ENCODE data around the gene LHFPL6. TPM values are rescaled to one million over a fixed set of nuclear protein-coding genes. Genes with fewer than 3 reads are reported as not detected.

Gene LHFPL6
- total and polyA plus RNA-seq, 8 donors: 1.8 to 13.4 (median 7.1) TPM

GRCh38 chr13:39406688-39407087, 196.3 kb downstream of the LHFPL6 start:
- whole genome bisulfite sequencing, 2 donors: 59 to 84% methylated on average over 1 of the region's 1 CpG
- no peak for ATAC-seq
- intact Hi-C loops (cut with DNase I): no loop called here

GRCh38 chr13:39405596-39406205, 197.3 kb downstream of the LHFPL6 start:
- H3K36me3 ChIP-seq: no peaks in the 10 kb centered on the region
- H3K27me3 ChIP-seq: no peaks in the 10 kb centered on the region
- WGBS, 2 donors: 62 to 65% methylated on average over 7 of the region's 7 CpGs

More at GRCh38 chr13:39406688-39407087, 196.3 kb downstream of the LHFPL6 start:
- Histone ChIP-seq H3K27ac (no peak overlapping the region), H3K36me3 (no peaks in the 10 kb centered on the region), H3K9me3 (no peaks in the 10 kb centered on the region), H3K4me3 (no peak overlapping the region), H3K27me3 (no peaks in the 10 kb centered on the region), H3K4me1 (no peaks in the 10 kb centered on the region)
- no peak for TF ChIP-seq CTCF (IDR thresholded peaks at IDR 0.05)
- DNase-seq (no peak), FAIRE-seq (no peak)

GRCh38 chr13:39405107-39405506, 197.9 kb downstream of the LHFPL6 start:
- DNase-seq: no peak
- no peak for ATAC-seq
- WGBS, 2 donors: 91 to 98% methylated on average over 2 of the region's 2 CpGs
- no peak for FAIRE-seq
- no peaks in the 10 kb centered on the region for H3K27me3 ChIP-seq
- H3K4me3 ChIP-seq: no peak overlapping the region
- H3K36me3 ChIP-seq: no peaks in the 10 kb centered on the region
- intact Hi-C loops (cut with DNase I): no loop called here
- H3K9me3 ChIP-seq: no peaks in the 10 kb centered on the region
- TF ChIP-seq CTCF (IDR thresholded peaks at IDR 0.05): no peak
- no peak overlapping the region for H3K27ac ChIP-seq
- H3K4me1 ChIP-seq: no peaks in the 10 kb centered on the region

More at GRCh38 chr13:39405596-39406205, 197.3 kb downstream of the LHFPL6 start:
- FAIRE-seq (no peak), ATAC-seq (no peak), DNase-seq (no peak)
- Histone ChIP-seq H3K27ac (no peak overlapping the region), H3K4me1 (no peaks in the 10 kb centered on the region), H3K9me3 (no peaks in the 10 kb centered on the region), H3K4me3 (no peak overlapping the region)
- intact Hi-C loops (cut with DNase I): no loop called here
- no peak for TF ChIP-seq CTCF (IDR thresholded peaks at IDR 0.05)

GRCh38 chr13:39403106-39403505, 199.9 kb downstream of the LHFPL6 start:
- no peaks in the 10 kb centered on the region for H3K4me1 ChIP-seq
- no peak for DNase-seq
- no peaks in the 10 kb centered on the region for H3K9me3 ChIP-seq
- no peak overlapping the region for H3K4me3 ChIP-seq
- H3K27ac ChIP-seq: no peak overlapping the region
- ATAC-seq: no peak
- intact Hi-C loops (cut with DNase I): no loop called here
- no peak for TF ChIP-seq CTCF (IDR thresholded peaks at IDR 0.05)
- H3K36me3 ChIP-seq: no peaks in the 10 kb centered on the region
- no peak for FAIRE-seq
- no peaks in the 10 kb centered on the region for H3K27me3 ChIP-seq

- DNase-seq (no peak), ATAC-seq (no peak), FAIRE-seq (no peak)
- intact Hi-C loops (cut with DNase I): no loop called here
- no peak overlapping the region for H3K4me3 ChIP-seq
- TF ChIP-seq CTCF (IDR thresholded peaks at IDR 0.05): no peak
- no peaks in the 10 kb centered on the region for H3K27me3 ChIP-seq
- 74 to 80% methylated on average over 3 of the region's 3 CpGs for WGBS, 2 donors
- H3K9me3 ChIP-seq: no peaks in the 10 kb centered on the region
- H3K36me3 ChIP-seq: no peaks in the 10 kb centered on the region
- no peak overlapping the region for H3K27ac ChIP-seq
- H3K4me1 ChIP-seq: no peaks in the 10 kb centered on the region
Measured at GRCh38 chr13:39402221-39402970, 200.6 kb downstream of the LHFPL6 start.
